ENCODE data around the gene SPOPL. TPM values are rescaled to one million over a fixed set of nuclear protein-coding genes. Genes with fewer than 3 reads are reported as not detected.
"Not testable (repeated sequence)": the region's sequence is repeated elsewhere in the genome, so short reads cannot be mapped to it uniquely, and the experiment has no call there.

Gene SPOPL
- total and polyA plus RNA-seq, 7 experiments from 2014 or later, result 0.44 to 25.7 (median 12.2) TPM

GRCh38 chr2:138476940-138477339, 24.6 kb upstream of the SPOPL start:
- H3K27me3 Mint-ChIP-seq, result peaks cover 0 to 6% (median 0%) of the 10 kb centered on the region in 5 donors

GRCh38 chr2:138482796-138483195, 18.8 kb upstream of the SPOPL start:
- intact Hi-C loops (cut with micrococcal nuclease); H3K9me3 Mint-ChIP-seq; H3K36me3 ChIP-seq (ENCODE audit: control insufficient read depth in 2 of 3, insufficient read depth in 3 of 3, low read length in 3 of 3); H3K4me3 Mint-ChIP-seq; H3K27ac Mint-ChIP-seq; H3K4me1 Mint-ChIP-seq; CTCF ChIA-PET; POLR2A ChIA-PET; H3K9me3 ChIP-seq (ENCODE audit: control insufficient read depth in 2 of 3, low read length in 3 of 3); H3K4me1 ChIP-seq (ENCODE audit: control insufficient read depth in 2 of 2, insufficient read depth in 2 of 2, low read length in 2 of 2); H3K27me3 ChIP-seq (ENCODE audit: control insufficient read depth in 2 of 2, insufficient read depth in 2 of 2, low read length in 2 of 2); H3K36me3 Mint-ChIP-seq; DNase-seq; H3K27ac ChIP-seq (ENCODE audit: low read depth, low read length); ATAC-seq; H3K27me3 Mint-ChIP-seq; H3K4me3 ChIP-seq (ENCODE audit: low read length): not testable (repeated sequence)

More at GRCh38 chr2:138476940-138477339, 24.6 kb upstream of the SPOPL start:
- Histone ChIP-seq H3K4me3 (ENCODE audit: low read length) (no peak overlapping the region), H3K27me3 (ENCODE audit: control insufficient read depth in 2 of 2, insufficient read depth in 2 of 2, low read length in 2 of 2) (no peaks in the 10 kb centered on the region), H3K27ac (ENCODE audit: low read depth, low read length) (no peak overlapping the region), H3K36me3 (ENCODE audit: control insufficient read depth in 2 of 3, insufficient read depth in 3 of 3, low read length in 3 of 3) (no peaks in the 10 kb centered on the region), H3K9me3 (ENCODE audit: control insufficient read depth in 2 of 3, low read length in 3 of 3) (no peaks in the 10 kb centered on the region), H3K4me1 (ENCODE audit: control insufficient read depth in 2 of 2, insufficient read depth in 2 of 2, low read length in 2 of 2) (no peaks in the 10 kb centered on the region)
- Mint-ChIP-seq H3K27ac (no peak overlapping the region), H3K9me3 (no peaks in the 10 kb centered on the region), H3K4me3 (no peak overlapping the region), H3K4me1 (peaks cover 0 to 2% (median 0%) of the 10 kb centered on the region in 7 donors), H3K36me3 (no peaks in the 10 kb centered on the region)
- ATAC-seq (no peak), DNase-seq (no peak)
- ChIA-PET POLR2A (no interaction called here), CTCF (interaction anchor here (0.6 kb wide), 1 partner anchor 195 kb away, joined by 3 read pairs; no protein-coding TSS in a partner anchor)
- intact Hi-C loops (cut with micrococcal nuclease), result loop anchor here in 1 of 2 donors (2.0 kb wide), 1 partner anchor 310 kb away; no protein-coding TSS in a partner anchor

GRCh38 chr2:138485019-138485418, 16.6 kb upstream of the SPOPL start:
- H3K27me3 ChIP-seq (ENCODE audit: control insufficient read depth in 2 of 2, insufficient read depth in 2 of 2, low read length in 2 of 2), result no peaks in the 10 kb centered on the region
- no peaks in the 10 kb centered on the region for H3K36me3 ChIP-seq (ENCODE audit: control insufficient read depth in 2 of 3, insufficient read depth in 3 of 3, low read length in 3 of 3)
- Mint-ChIP-seq H3K36me3 (peaks cover 0 to 5% (median 0%) of the 10 kb centered on the region in 5 donors), H3K4me3 (no peak overlapping the region), H3K9me3 (peaks cover 0 to 6% (median 0%) of the 10 kb centered on the region in 11 donors), H3K27me3 (peaks cover 0 to 6% (median 0%) of the 10 kb centered on the region in 5 donors), H3K27ac (no peak overlapping the region), H3K4me1 (no peaks in the 10 kb centered on the region)
- H3K4me1 ChIP-seq (ENCODE audit: control insufficient read depth in 2 of 2, insufficient read depth in 2 of 2, low read length in 2 of 2), result no peaks in the 10 kb centered on the region
- intact Hi-C loops (cut with micrococcal nuclease), result no loop called here
- ATAC-seq (no peak), DNase-seq (no peak)
- no peak overlapping the region for H3K27ac ChIP-seq (ENCODE audit: low read depth, low read length)
- H3K9me3 ChIP-seq (ENCODE audit: control insufficient read depth in 2 of 3, low read length in 3 of 3), result no peaks in the 10 kb centered on the region
- H3K4me3 ChIP-seq (ENCODE audit: low read length), result no peak overlapping the region
- ChIA-PET POLR2A (no interaction called here), CTCF (no interaction called here)

- Mint-ChIP-seq H3K4me3 (no peak overlapping the region), H3K36me3 (peaks cover 0 to 5% (median 0%) of the 10 kb centered on the region in 5 donors), H3K9me3 (peaks cover 0 to 6% (median 0%) of the 10 kb centered on the region in 11 donors), H3K27me3 (peaks cover 0 to 6% (median 0%) of the 10 kb centered on the region in 5 donors), H3K27ac (no peak overlapping the region), H3K4me1 (no peaks in the 10 kb centered on the region)
- Histone ChIP-seq H3K27ac (ENCODE audit: low read depth, low read length) (no peak overlapping the region), H3K4me3 (ENCODE audit: low read length) (no peak overlapping the region), H3K4me1 (ENCODE audit: control insufficient read depth in 2 of 2, insufficient read depth in 2 of 2, low read length in 2 of 2) (no peaks in the 10 kb centered on the region), H3K9me3 (ENCODE audit: control insufficient read depth in 2 of 3, low read length in 3 of 3) (no peaks in the 10 kb centered on the region), H3K27me3 (ENCODE audit: control insufficient read depth in 2 of 2, insufficient read depth in 2 of 2, low read length in 2 of 2) (no peaks in the 10 kb centered on the region), H3K36me3 (ENCODE audit: control insufficient read depth in 2 of 3, insufficient read depth in 3 of 3, low read length in 3 of 3) (no peaks in the 10 kb centered on the region)
- DNase-seq, result no peak
- CTCF ChIA-PET, result no interaction called here
- POLR2A ChIA-PET, result no interaction called here
- intact Hi-C loops (cut with micrococcal nuclease), result loop anchor here in 1 of 2 donors (1.0 kb wide), 1 partner anchor 341 kb away; no protein-coding TSS in a partner anchor
- ATAC-seq, result no peak
Observed at GRCh38 chr2:138486363-138487198, 15.0 kb upstream of the SPOPL start.

GRCh38 chr2:138490673-138491494, 10.7 kb upstream of the SPOPL start:
- ChIA-PET POLR2A (no interaction called here), CTCF (no interaction called here)
- Mint-ChIP-seq H3K4me1 (no peaks in the 10 kb centered on the region), H3K36me3 (peaks cover 0 to 6% (median 0%) of the 10 kb centered on the region in 5 donors), H3K9me3 (no peaks in the 10 kb centered on the region), H3K27me3 (peaks cover 0 to 7% (median 0%) of the 10 kb centered on the region in 5 donors), H3K4me3 (no peak overlapping the region), H3K27ac (no peak overlapping the region)
- Histone ChIP-seq H3K36me3 (ENCODE audit: control insufficient read depth in 2 of 3, insufficient read depth in 3 of 3, low read length in 3 of 3) (no peaks in the 10 kb centered on the region), H3K4me1 (ENCODE audit: control insufficient read depth in 2 of 2, insufficient read depth in 2 of 2, low read length in 2 of 2) (no peaks in the 10 kb centered on the region), H3K4me3 (ENCODE audit: low read length) (no peak overlapping the region), H3K27ac (ENCODE audit: low read depth, low read length) (no peak overlapping the region), H3K9me3 (ENCODE audit: control insufficient read depth in 2 of 3, low read length in 3 of 3) (no peaks in the 10 kb centered on the region), H3K27me3 (ENCODE audit: control insufficient read depth in 2 of 2, insufficient read depth in 2 of 2, low read length in 2 of 2) (no peaks in the 10 kb centered on the region)
- intact Hi-C loops (cut with micrococcal nuclease), result no loop called here
- no peak for ATAC-seq
- DNase-seq, result no peak

GRCh38 chr2:138491495-138491862, 10.1 kb upstream of the SPOPL start:
- H3K4me1 Mint-ChIP-seq, result no peaks in the 10 kb centered on the region
- DNase-seq, result no peak
- ATAC-seq, result no peak
- no peak overlapping the region for H3K4me3 Mint-ChIP-seq
- no peaks in the 10 kb centered on the region for H3K4me1 ChIP-seq (ENCODE audit: control insufficient read depth in 2 of 2, insufficient read depth in 2 of 2, low read length in 2 of 2)
- no peaks in the 10 kb centered on the region for H3K36me3 ChIP-seq (ENCODE audit: control insufficient read depth in 2 of 3, insufficient read depth in 3 of 3, low read length in 3 of 3)
- H3K27ac ChIP-seq (ENCODE audit: low read depth, low read length), result no peak overlapping the region
- H3K36me3 Mint-ChIP-seq, result peaks cover 0 to 6% (median 0%) of the 10 kb centered on the region in 5 donors
- no peak overlapping the region for H3K27ac Mint-ChIP-seq
- no peaks in the 10 kb centered on the region for H3K9me3 Mint-ChIP-seq
- POLR2A ChIA-PET, result no interaction called here
- no peak overlapping the region for H3K4me3 ChIP-seq (ENCODE audit: low read length)
- H3K27me3 ChIP-seq (ENCODE audit: control insufficient read depth in 2 of 2, insufficient read depth in 2 of 2, low read length in 2 of 2), result no peaks in the 10 kb centered on the region
- H3K27me3 Mint-ChIP-seq, result peaks cover 0 to 7% (median 0%) of the 10 kb centered on the region in 5 donors
- H3K9me3 ChIP-seq (ENCODE audit: control insufficient read depth in 2 of 3, low read length in 3 of 3), result no peaks in the 10 kb centered on the region
- intact Hi-C loops (cut with micrococcal nuclease), result no loop called here
- CTCF ChIA-PET, result no interaction called here
